HG03060 (cell line): ENCODE measurements around the gene CDC34.
"Not testable (repeated sequence)": the region's sequence is repeated elsewhere in the genome, so short reads cannot be mapped to it uniquely, and the experiment has no call there.

Experiments used
- ATAC-seq: cut with Tn5 transposase; IDR thresholded peaks from one replicate; pipeline ENCODE4 v1.9.1; 2021; ENCODE audit warnings: low read depth, moderate number of reproducible peaks; ENCODE audit not compliant: unreplicated experiment

Gene CDC34

GRCh38 chr19:584240-585001 lies 52.9 kb downstream of the CDC34 start:
- ATAC-seq, result no peak

GRCh38 chr19:585146-585545 lies 53.6 kb downstream of the CDC34 start:
- not testable (repeated sequence) for ATAC-seq

GRCh38 chr19:585551-586110 lies 54.1 kb downstream of the CDC34 start:
- ATAC-seq, result no peak

- ATAC-seq, result no peak
Measured at GRCh38 chr19:588093-588740, 56.7 kb downstream of the CDC34 start.

GRCh38 chr19:588741-589692 lies 57.5 kb downstream of the CDC34 start:
- no peak for ATAC-seq

- no peak for ATAC-seq
Measured at GRCh38 chr19:589693-590395, 58.3 kb downstream of the CDC34 start, which contains the start of gene HCN2. HCN2 (plus strand) TSS chr19:589881; CDS start chr19:589946, 65 bp downstream.

GRCh38 chr19:590396-590745 lies 58.8 kb downstream of the CDC34 start:
- ATAC-seq, result no peak

GRCh38 chr19:590750-591098 lies 59.2 kb downstream of the CDC34 start:
- ATAC-seq, result no peak

GRCh38 chr19:591099-591958 lies 59.8 kb downstream of the CDC34 start:
- ATAC-seq, result no peak
